SK-N-MC (cell line): ENCODE results near the gene PNKD.

Source experiments
- DNase-seq: peaks from one replicate; pipeline ENCODE4 v3.0.0-alpha.2; 2011; ENCODE audit warnings: low read depth, low spot score
- H3K27ac ChIP-seq: fragments of 200-600 bp; sonication (generic); 2 replicates; pipeline ENCODE4 v1.5.1; 2016; ENCODE audit warnings: mixed run types
- H3K36me3 ChIP-seq: fragments of 200-600 bp; sonication (generic); 2 replicates; pipeline ENCODE4 v1.6.1; 2017; ENCODE audit warnings: antibody characterized with exemption, low read length, mixed read lengths; ENCODE audit not compliant: insufficient read depth
- H3K4me3 ChIP-seq: fragments of 200-600 bp; sonication (generic); 2 replicates; pipeline ENCODE4 v1.5.1; 2016
- H3K9ac ChIP-seq: fragments of 200-600 bp; sonication (generic); 2 replicates; pipeline ENCODE4 v1.8.0; 2017; ENCODE audit warnings: mixed run types, mixed read lengths; ENCODE audit not compliant: insufficient read length
- H3K9me3 ChIP-seq: fragments of 200-600 bp; sonication (generic); 2 replicates; pipeline ENCODE4 v1.6.1; 2017; ENCODE audit warnings: low read depth, mild to moderate bottlenecking, antibody characterized with exemption, low read length, moderate library complexity, mixed read lengths
- EZH2 ChIP-seq: fragments of 200-600 bp; sonication (generic); IDR thresholded peaks from one replicate; pipeline ENCODE4 v1.6.1; 2017; ENCODE audit warnings: antibody characterized with exemption
- FOXP2 ChIP-seq: optimal IDR thresholded peaks from 2 replicates; pipeline ENCODE3; 2011; ENCODE audit warnings: mild to moderate bottlenecking, moderate library complexity; ENCODE audit not compliant: insufficient read depth; ENCODE audit errors: extremely low read length, control extremely low read depth
- POLR2AphosphoS5 ChIP-seq: IDR thresholded peaks from 2 replicates; pipeline ENCODE4 v1.6.1; 2012; ENCODE audit warnings: mild to moderate bottlenecking, low read depth, low read length, borderline replicate concordance

Gene PNKD

GRCh38 chr2:218343591-218343990, 73.3 kb downstream of the PNKD start:
- DNase-seq, result no peak
- H3K9ac ChIP-seq, result no peak overlapping the region
- TF ChIP-seq FOXP2 (no peak), POLR2AphosphoS5 (no peak), EZH2 (no peak)
- no peak overlapping the region for H3K4me3 ChIP-seq
- no peak overlapping the region for H3K27ac ChIP-seq
- H3K9me3 ChIP-seq, result no peaks in the 10 kb centered on the region
- H3K36me3 ChIP-seq, result no peaks in the 10 kb centered on the region

- no peak overlapping the region for H3K4me3 ChIP-seq
- no peaks in the 10 kb centered on the region for H3K9me3 ChIP-seq
- H3K9ac ChIP-seq, result no peak overlapping the region
- DNase-seq, result no peak
- no peak overlapping the region for H3K27ac ChIP-seq
- no peaks in the 10 kb centered on the region for H3K36me3 ChIP-seq
- TF ChIP-seq FOXP2 (no peak), EZH2 (no peak), POLR2AphosphoS5 (no peak)
Observed at GRCh38 chr2:218344090-218344754, 73.9 kb downstream of the PNKD start.

- TF ChIP-seq FOXP2 (no peak), EZH2 (no peak), POLR2AphosphoS5 (no peak)
Observed at GRCh38 chr2:218344755-218345417, 74.6 kb downstream of the PNKD start.

GRCh38 chr2:218345491-218346236, 75.3 kb downstream of the PNKD start:
- no peak for DNase-seq
- Histone ChIP-seq H3K4me3 (no peak overlapping the region), H3K9ac (no peak overlapping the region), H3K27ac (no peak overlapping the region), H3K36me3 (no peaks in the 10 kb centered on the region), H3K9me3 (no peaks in the 10 kb centered on the region)
- TF ChIP-seq FOXP2 (no peak), POLR2AphosphoS5 (no peak), EZH2 (no peak)

More at GRCh38 chr2:218344755-218345417, 74.6 kb downstream of the PNKD start:
- no peak overlapping the region for H3K9ac ChIP-seq
- DNase-seq, result no peak
- H3K36me3 ChIP-seq, result no peaks in the 10 kb centered on the region
- no peaks in the 10 kb centered on the region for H3K9me3 ChIP-seq
- no peak overlapping the region for H3K4me3 ChIP-seq
- no peak overlapping the region for H3K27ac ChIP-seq

GRCh38 chr2:218347172-218347571, 76.9 kb downstream of the PNKD start:
- H3K9ac ChIP-seq, result no peak overlapping the region
- no peak for DNase-seq
- H3K27ac ChIP-seq, result no peak overlapping the region
- no peaks in the 10 kb centered on the region for H3K36me3 ChIP-seq
- H3K4me3 ChIP-seq, result no peak overlapping the region
- TF ChIP-seq EZH2, result no peak
- TF ChIP-seq FOXP2, result no peak
- no peak for TF ChIP-seq POLR2AphosphoS5
- H3K9me3 ChIP-seq, result no peaks in the 10 kb centered on the region

GRCh38 chr2:218354045-218354444, 83.7 kb downstream of the PNKD start:
- Histone ChIP-seq H3K9ac (no peak overlapping the region), H3K9me3 (no peaks in the 10 kb centered on the region), H3K27ac (no peak overlapping the region), H3K4me3 (no peak overlapping the region), H3K36me3 (no peaks in the 10 kb centered on the region)
- TF ChIP-seq EZH2 (no peak), POLR2AphosphoS5 (no peak), FOXP2 (no peak)
- DNase-seq, result no peak

GRCh38 chr2:218354850-218355443, 84.6 kb downstream of the PNKD start:
- Histone ChIP-seq H3K27ac (no peak overlapping the region), H3K36me3 (no peaks in the 10 kb centered on the region), H3K9ac (no peak overlapping the region), H3K9me3 (no peaks in the 10 kb centered on the region), H3K4me3 (no peak overlapping the region)
- no peak for DNase-seq
- no peak for TF ChIP-seq FOXP2
- TF ChIP-seq EZH2, result no peak
- no peak for TF ChIP-seq POLR2AphosphoS5
